DMS153 treated with DMSO at 0.1 percent for 48 hours (cell line): ENCODE results near the gene PDZRN4.

Experiments used
- DNase-seq: peaks from one replicate; lab custom pipeline; 2025; ENCODE audit not compliant: unreplicated experiment; lab: John Stamatoyannopoulos, UW

Gene PDZRN4

DNA sequence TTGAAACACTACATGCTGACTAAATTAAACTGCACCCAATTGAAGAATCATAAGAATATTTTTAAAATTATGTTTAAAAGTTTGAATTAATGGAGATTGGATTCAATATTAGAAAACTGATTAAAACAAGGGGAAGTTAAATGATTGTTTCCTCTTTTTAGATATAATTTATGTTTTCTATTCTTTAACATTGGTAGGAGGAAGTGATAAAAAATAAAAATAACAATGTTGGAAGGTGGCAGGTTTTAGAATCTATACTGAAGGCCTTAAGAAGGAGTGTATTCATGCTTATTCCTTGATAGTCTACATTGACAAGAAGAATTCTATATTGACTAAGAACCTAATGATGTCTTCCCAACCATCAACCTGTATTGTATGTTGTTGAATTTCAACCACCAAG, 168.1 kb downstream of the PDZRN4 start:
- no peak for DNase-seq

DNA sequence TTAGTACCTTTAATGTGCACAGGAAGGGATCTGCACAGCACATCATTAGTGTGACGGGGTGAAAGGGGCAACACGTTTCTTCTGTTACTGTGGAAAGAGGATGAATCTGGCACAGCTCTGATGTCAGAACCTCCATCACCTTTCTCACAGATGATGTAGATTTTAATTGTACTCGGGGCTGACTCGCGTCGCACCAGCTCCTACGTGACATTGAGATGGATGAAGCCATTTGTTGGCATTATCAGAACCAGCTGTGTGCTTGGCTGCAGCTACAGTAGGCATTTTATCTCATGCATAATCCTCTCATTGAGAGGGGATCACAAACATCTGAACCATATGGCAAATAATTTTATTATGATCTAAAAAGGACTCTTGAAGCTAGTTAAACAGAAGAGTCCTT, 173.6 kb downstream of the PDZRN4 start:
- no peak for DNase-seq

DNA sequence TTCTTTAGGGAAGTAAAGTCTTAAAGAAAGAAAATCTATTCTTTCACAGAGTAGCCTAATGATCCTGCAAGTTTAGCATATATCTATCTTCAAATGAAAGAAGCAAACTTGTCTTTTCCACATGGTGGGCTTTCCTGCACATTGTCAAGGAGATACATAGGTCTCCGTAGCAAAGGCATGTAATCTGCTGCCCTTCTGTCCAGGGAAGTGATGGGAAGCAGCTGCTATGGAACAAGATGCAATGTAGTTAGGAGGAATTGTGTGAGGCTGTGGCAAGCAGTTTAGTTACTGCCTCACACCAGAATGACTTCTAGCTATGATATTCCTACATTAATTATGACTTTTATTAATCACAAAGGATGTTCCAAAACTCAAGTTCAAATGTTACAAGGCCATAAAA, 174.4 kb downstream of the PDZRN4 start:
- DNase-seq: no peak

DNA sequence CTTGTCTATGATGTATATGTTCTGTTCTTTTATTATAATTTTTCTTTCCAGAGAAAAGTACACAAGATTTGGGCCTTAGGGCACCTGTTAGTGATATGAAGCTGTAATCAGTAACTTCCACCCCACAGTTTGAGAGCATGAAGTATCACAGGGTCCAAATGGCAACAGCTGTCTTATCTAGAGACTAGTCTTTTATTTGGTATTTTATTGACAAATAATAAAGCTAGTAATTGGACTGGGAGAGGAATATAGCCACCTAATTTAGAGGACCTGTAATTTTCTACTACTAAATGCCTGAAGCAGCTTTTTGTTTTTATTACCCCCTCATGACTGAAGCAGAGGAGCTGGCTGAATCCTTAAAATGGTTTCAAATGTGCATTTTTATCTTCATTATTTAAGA, 174.8 kb downstream of the PDZRN4 start:
- no peak for DNase-seq

DNA sequence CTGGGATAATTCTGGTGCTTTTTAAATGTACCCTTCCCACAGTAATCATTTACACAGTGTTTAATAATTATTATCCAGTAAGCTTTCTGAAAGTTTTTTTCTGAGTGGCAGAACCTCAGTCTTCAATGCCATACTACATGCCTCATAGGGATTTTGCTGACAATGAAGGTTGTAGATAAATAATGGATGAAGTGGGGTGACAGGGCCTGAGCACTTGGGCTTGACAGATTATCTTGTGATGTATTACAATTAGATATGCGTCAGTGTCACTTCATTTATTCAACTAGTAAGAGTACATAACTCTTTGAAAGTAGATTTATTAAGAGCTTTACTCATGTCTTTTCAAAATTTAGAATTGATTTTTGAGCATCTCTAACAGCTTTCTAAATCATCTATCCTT, 176.1 kb downstream of the PDZRN4 start:
- no peak for DNase-seq

DNA sequence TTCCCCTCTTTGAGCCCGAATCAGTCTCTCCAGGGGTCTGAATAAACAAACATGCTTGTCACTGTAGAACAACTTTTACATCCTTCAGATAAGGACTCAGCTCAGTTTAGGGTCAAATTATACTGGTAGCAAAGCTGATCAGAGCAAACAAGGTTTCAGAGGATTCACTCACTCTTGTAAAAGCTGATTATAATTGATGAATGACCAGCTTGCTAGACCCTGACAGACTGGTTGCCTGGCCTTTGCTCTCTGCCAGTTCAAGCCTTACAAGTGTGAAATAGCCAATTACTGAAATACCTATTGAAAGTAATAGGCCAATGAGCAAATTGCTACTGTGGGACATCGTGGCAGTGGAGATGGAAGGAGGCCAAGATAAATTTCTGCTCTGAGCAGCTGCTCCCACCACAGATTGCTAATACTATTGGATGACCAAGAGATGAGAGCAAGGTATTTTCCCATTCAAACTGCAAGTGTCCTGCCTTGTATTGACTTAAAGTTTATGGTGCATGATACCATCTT, 177.6 kb downstream of the PDZRN4 start:
- DNase-seq: peak; percentile 81

DNA sequence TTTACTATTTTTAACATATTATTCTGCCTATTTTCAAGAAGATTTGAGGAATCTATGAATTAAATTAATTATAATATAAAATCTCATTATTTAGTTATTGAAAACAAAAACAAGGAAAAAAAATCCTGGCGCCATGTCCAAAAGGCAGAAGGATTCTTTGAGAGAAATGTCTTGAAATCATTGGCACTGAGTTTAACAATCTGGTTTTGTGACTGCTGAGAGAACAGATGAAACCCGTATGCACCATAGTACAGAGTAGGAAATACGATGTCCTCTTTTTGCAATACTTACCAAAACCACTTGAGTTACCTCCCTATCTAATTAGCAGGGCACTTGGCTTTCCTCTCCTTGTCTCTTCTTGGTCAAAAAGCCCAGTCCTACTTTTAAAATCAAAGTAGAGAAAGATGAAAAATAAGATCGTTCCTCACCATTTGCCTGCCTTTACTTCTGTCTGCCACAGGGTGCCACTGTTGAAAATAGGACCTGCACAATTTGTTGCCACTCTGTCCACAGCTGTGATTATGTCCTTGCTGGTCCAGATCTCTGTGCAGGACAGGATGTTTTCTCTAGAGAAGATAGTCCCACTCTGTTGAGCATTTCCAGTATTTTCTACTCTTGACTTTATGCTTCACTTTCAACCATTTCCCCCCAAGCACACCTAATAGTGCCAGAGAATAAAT, 179.7 kb downstream of the PDZRN4 start:
- DNase-seq: peak; percentile 3

DNA sequence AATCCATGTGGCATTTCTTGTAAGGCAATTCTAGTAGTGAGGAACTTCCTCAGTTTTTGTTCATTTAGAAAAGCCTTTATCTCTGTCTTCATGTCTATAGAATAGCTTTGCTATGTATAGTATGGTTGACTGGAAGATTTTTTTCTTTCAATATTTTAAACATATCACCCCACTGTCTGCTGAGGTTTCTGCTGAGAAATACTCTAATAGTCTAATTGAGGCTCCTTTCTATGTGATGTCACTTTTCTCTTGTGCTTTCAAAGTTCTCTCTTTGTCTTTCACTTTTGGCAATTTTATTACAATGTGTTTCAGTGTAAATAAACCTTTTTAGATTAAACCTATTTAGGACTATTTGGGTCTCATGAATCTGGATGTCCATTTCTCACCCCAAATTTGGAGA, 192.8 kb downstream of the PDZRN4 start:
- DNase-seq: no peak

DNA sequence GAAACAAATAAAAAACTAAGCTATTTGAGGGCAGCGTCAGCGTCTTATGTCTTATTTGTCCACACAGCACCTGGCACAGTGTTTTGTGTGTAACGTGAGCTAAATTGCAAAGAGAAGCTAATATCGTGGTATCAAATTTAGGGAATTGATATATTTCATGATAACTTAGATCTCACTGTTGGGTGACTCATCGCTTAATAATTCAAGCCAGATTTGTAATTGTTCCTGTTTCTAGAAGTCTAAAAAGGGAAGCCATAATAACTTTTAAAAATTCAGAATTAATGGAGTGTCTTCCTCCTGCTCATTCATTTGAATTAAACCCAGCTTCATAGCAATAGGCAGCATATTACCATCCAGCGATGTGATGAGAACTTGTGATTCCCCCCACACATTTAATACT, 214.7 kb downstream of the PDZRN4 start:
- DNase-seq: no peak

DNA sequence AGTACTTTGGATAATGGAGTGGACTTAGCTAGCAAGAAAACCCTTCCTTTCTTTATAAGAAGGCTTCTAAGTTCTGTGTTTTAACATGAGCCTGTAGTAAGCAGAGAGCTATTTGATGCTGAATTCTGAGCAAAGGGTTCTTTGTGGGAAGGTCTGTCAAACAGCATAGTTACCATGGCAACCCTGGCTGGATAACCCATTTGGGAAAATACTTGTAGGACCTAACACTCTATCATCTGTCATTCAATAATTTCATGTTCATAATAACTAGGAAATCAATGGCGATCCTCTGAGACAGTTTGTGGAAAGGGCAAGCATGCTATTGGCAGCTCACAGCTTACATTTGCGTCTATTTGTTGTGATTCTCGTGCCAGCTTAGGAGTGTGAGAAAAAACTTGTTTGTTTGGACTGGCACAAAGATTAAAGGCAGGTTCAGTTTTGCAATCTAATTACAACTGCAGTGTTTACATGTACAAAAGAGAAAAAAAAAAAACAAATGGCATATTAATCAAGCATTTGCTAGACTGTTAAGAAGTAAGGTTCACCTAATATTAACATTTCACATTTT, 219.2 kb downstream of the PDZRN4 start:
- DNase-seq: no peak

DNA sequence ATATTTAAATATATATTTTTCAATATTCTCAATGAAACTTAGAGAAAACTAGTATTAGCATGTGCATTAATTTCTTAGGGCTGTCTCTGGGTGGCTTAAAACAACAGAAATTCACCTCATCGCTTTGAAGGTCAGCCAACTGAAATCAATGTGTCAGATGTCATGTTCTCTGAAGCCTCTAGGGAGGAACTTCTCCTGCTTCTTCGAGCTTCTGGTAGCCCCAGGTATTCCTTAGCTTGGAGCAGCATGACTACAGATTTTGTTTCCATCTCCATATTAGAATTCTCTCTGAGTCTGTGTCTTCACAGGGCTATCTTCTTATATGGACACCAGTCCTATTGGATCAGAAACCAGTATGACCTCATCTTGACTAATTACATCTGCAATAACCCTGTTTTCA, 221.5 kb downstream of the PDZRN4 start:
- no peak for DNase-seq

DNA sequence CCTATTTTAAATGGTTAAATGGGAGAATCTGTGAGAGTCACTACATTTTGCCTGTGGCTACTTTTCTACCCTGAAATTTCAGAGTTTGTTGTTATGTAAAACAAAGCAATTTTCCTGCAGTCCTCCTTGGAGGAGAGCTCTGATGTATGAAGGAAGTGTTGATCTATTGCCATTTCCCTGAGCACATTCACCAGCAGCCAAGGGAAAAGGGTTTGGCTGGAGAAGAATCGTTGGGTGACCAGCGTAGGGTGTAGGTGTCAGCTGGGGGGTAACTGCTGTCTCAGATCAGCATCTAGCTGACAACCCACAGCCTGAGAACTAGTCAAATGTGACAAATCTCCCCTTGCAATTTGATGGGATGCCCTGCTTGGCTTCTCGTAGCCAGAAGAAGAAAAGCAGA, 230.5 kb downstream of the PDZRN4 start:
- DNase-seq: no peak

DNA sequence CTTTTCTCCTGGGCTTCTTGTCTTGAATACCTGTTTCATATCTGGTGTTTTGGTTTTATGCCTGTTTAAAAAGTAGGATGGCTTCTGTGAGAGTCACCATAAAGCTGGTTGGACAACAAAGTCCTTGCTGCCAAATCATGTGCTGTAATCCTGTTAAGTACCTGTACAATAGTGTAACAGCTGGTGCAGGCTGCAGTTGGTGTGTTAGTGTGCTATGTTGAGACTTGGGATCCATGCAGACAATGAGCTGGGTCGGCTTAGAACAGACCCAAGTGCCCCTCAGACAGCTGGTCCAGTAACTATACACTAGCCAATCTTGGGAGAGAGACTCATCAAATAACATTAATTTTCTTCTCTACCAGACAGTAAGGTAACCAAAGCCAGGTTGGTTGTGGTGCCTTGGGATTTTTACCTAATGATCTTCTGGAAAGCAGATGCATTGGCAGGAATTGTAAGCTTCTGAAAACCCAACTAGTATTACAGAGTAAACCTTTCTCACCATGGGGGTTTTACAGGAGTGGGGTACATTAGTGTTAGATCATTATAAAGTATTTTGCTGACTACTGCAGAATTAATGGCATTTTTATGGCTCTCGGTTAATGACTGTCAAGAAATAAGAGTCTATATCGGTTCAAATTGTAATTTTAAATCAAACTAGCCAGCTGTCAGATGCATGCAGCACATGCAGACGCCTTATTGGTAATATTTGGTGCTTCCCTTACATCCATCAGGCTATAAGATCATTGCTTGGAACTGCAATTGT, 231.2 kb downstream of the PDZRN4 start:
- no peak for DNase-seq

DNA sequence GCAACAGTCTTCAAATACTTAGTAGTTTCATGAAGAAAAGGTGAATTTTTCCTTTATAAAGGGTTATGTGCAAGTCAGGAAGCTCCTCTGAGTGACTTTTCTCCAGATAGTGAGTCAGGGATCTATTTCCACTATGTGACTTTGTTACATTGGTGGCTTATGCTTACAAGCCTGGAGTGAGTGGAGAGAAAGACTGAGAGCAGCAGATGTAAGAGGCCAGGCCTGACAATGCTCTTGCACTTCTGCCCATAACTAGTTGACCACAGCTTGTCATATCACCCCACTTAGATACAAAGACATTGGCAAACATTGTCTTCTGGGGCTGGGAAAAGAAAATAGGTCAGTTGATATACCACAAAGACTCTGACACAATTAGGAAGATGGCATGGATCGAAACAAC, 236.5 kb downstream of the PDZRN4 start:
- DNase-seq: no peak

DNA sequence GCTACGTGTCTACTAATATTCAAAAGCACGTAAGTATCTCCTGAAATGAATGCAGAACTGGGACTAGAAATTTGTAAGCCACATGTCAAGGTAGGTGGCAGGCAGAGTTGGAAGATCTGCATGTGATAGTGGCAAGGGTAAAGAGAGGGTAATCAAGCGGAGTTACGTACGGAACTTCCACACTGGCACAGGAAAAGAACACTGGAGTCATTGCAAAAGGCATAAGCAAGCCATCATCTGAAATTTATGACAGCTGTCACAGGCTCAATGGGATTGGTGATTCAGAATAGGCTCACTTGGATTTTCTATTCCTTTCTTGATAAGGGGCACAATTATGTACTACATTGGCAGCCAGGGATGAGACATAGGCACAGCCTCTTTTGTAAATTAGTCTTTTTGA, 245.3 kb downstream of the PDZRN4 start:
- DNase-seq: no peak

DNA sequence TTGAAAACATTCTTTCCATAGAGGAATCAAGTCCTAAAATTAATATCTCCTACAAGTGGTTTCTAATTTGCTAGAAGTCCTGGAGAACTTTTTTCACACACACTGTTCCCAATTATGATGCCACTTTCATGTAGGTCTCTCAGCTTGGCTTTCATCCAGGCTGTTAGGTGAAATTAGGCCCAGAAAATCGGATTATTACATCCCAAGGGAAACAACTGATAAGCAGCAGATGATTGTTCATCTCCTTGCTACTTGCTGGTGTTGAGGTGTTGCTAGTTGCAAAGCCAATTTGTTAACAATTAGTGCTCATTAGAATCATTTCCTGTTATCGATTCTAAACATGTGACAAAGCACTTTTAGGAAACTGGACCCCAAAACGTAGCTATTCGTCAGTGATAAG, 248.0 kb downstream of the PDZRN4 start:
- DNase-seq: no peak

DNA sequence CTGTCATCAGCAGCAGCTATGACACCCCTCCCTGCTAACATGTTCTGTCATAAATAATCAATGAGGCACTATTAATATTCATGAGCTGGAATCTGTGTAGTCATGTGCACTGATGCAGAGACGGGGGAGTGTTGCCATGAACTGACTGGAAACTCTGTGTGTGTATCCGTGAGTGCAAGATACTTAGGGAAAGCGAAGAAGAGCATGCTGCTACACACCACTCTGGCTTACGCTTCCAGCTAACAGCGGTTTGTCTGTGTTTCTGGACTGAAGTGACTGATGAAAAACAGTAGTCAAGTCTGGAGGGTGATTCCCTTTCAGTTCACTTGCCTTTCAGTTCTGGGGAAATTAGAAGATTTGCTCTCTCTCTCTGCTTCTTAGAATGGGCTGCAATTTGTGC, 249.4 kb downstream of the PDZRN4 start:
- no peak for DNase-seq

DNA sequence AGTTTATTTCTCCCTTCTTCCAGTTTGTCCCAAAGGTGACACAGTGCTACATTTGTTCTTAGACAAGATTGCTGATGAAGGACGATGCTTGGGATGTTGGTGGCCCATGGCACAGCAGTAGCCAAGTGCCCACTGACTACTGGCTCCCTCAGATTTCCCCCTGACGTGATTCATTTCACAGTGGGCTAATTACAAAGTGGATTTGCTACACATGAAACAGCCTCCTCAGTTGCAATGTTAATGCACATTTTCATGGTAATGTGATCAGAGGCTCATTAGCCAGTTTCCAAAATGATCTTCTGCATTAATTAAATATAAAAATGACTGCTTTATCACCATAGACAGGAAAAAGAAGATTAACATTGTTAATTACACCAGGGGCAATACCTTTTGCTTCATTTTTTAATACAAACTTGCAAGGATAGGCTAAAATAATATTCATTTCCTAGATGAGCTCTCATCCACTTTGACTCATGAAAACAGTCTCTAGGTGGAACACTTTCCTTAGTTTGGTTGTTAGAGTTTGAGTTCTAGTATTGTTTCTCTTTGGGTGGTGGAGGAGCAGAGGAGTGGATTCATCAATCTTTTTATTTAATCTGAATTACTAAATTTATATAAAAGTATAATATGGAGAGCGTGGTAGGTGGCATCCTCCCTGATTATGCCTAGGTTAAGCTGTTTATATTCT, 250.9 kb downstream of the PDZRN4 start:
- no peak for DNase-seq

DNA sequence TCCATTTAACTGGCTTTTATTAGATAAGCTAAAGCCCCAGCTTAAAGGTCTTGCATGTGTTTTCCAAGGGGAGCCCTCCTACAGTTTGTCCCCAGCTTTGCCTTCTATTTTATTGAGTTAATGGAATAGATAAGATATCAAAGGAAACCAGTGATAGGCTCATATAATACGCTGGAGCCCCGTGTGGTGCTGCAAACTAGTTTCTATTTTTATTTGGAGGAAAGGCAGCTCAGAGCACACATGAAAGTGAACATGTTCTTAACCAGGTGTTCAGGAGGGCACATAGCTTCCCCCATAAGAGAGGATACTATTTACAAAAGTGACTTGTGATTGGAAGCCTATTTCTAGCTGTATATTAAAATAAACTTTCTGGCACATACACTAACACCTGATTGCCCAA, 251.7 kb downstream of the PDZRN4 start:
- no peak for DNase-seq

DNA sequence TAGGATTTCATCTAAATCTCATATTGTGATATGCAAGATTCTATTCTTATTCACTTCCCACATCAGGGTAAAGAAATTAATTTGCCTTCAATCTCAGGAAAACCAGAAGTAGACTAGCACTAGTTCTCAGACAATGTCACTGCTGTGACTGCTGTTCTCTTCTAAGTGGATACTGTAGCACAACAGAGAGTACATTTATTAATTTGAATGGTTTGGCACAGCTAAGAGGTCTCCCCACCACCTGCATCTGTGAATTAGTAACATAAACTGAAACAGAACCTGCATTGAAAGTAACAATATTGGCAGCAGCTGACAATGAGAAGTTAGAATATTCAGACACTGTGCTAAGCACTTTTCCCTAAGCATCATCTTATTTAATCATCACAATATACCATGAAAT, 253.1 kb downstream of the PDZRN4 start:
- no peak for DNase-seq

DNA sequence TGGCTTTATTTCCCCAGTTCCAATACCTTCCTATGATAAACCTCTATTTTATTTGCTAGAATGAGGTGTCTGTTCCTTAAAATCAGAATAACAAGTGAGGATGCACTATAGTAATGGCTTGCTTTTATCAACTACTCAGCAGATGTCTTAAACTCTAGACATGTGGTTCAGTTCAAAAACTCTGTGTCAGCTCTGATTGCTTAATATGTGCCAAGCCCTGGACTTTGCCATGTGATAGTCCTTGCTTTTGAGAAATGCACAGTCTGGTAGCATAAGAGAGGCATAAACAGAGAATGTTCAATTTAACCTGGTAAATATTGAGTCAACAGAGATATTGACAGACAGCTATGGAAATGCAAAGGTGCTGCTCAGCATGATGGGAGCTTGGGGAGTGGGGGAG, 254.8 kb downstream of the PDZRN4 start:
- no peak for DNase-seq

DNA sequence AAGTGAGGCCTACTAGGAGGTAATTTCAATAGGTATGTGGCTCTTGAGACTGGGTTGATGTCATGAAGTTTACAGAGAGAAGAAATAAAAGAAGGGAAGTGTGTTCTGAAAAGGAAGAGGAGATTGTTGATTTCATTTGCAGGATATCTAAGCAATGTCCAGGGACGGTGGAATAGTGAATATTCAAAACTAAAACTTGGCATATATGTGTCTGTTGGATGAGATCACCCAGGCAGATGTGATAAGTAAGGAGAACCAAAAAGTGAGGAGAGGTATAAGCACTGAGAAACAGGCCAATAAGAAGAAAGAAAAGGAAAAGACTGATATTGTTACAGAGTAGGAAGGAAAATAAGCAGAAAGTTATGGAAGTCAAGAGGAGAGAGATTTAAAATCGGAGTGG, 255.6 kb downstream of the PDZRN4 start:
- no peak for DNase-seq
